K562 (cell line): ENCODE measurements around the gene SMU1. TPM values are rescaled to one million over a fixed set of nuclear protein-coding genes. Genes with fewer than 3 reads are reported as not detected.

Experiments
- ARID3A ChIP-seq: IDR thresholded peaks from 2 replicates; pipeline ENCODE4 v1.6.1; 2012; ENCODE audit warnings: low read depth, low read length, improper control_type of control experiment, borderline replicate concordance
- CBX1 ChIP-seq: sonication (generic); IDR thresholded peaks from 2 replicates; pipeline ENCODE4 v1.6.1; 2016; ENCODE audit warnings: antibody characterized with exemption, low read depth, mild to moderate bottlenecking
- CC2D1A ChIP-seq: fragments of 450-650 bp; IDR thresholded peaks from 2 replicates; pipeline ENCODE4 v1.6.1; 2017; ENCODE audit warnings: mild to moderate bottlenecking
- CREB3L1 ChIP-seq: fragments of 450-650 bp; IDR thresholded peaks from 2 replicates; pipeline ENCODE4 v1.6.1; 2014; ENCODE audit warnings: low read depth, mild to moderate bottlenecking, moderate library complexity, borderline replicate concordance
- ERF ChIP-seq: fragments of 450-650 bp; formaldehyde crosslinking; IDR thresholded peaks from 2 replicates; pipeline ENCODE4 v1.4.0; 2020; ENCODE audit warnings: mild to moderate bottlenecking, mixed read lengths
- GABPB2 ChIP-seq: fragments of 250-450 bp; sonication (Bioruptor Pico); conservative IDR thresholded peaks from 2 replicates; pipeline ENCODE4 v1.5.1; 2021; ENCODE audit warnings: mild to moderate bottlenecking
- HNRNPK ChIP-seq: fragments of 200-400 bp; formaldehyde crosslinking; IDR thresholded peaks from one replicate; pipeline ENCODE4 v1.6.1; 2018; ENCODE audit warnings: mild to moderate bottlenecking, low read depth, low read length; ENCODE audit not compliant: poor library complexity, severe bottlenecking
- KAT8 ChIP-seq: fragments of 450-650 bp; IDR thresholded peaks from 2 replicates; pipeline ENCODE4 v1.6.1; 2016; ENCODE audit warnings: low read depth, mild to moderate bottlenecking
- KDM2B ChIP-seq: fragments of 250-450 bp; sonication (Bioruptor Pico); IDR thresholded peaks from 2 replicates; pipeline ENCODE4 v1.8.0; 2021; ENCODE audit warnings: mild to moderate bottlenecking, moderate library complexity
- NEUROD1 ChIP-seq: fragments of 150-350 bp; IDR thresholded peaks from 2 replicates; pipeline ENCODE4 v1.6.1; 2014; ENCODE audit warnings: borderline replicate concordance, low read length, low read depth; ENCODE audit not compliant: partially characterized antibody
- PURB ChIP-seq: sonication (generic); formaldehyde crosslinking; IDR thresholded peaks from 2 replicates; pipeline ENCODE4 v1.9.0; 2021; ENCODE audit warnings: low read depth, mild to moderate bottlenecking, missing genetic modification reagents
- SMARCC2 ChIP-seq: fragments of 450-650 bp; IDR thresholded peaks from 2 replicates; pipeline ENCODE4 v1.6.1; 2017; ENCODE audit warnings: antibody characterized with exemption, moderate library complexity, mild to moderate bottlenecking, low read depth
- SPI1 ChIP-seq: IDR thresholded peaks from 2 replicates; pipeline ENCODE4 v1.6.1; 2011; ENCODE audit warnings: low read depth, low read length, control low read depth, borderline replicate concordance
- STAT5B ChIP-seq: fragments of 250-450 bp; sonication (Bioruptor Pico); IDR thresholded peaks from 2 replicates; pipeline ENCODE4 v1.8.0; 2021; ENCODE audit warnings: mild to moderate bottlenecking, inconsistent platforms
- TEAD2 ChIP-seq: fragments of 450-650 bp; IDR thresholded peaks from 2 replicates; pipeline ENCODE4 v1.6.1; 2016; ENCODE audit warnings: missing genetic modification characterization, control low read depth, missing compliant biosample characterization
- ZNF512 ChIP-seq: IDR thresholded peaks from 2 replicates; pipeline ENCODE4 v1.6.1; 2016; ENCODE audit warnings: missing genetic modification characterization, missing compliant biosample characterization
- ZNF583 ChIP-seq: fragments of 250-450 bp; sonication (Bioruptor Pico); IDR thresholded peaks from 2 replicates; pipeline ENCODE4 v1.4.0; 2020
- polyA plus RNA-seq, 8 experiments: library from polyadenylated mRNA; depleted of rRNA in 4 of 8; stranded (reverse) in 5 of 8; unstranded in 3 of 8; fragments of >200 nt; fragmentation: Nextera tagmentation in 2 of 8; fragmentation: Illumina TruSeq in 1 of 8; extraction: Ambion mirVana in 2 of 8; extraction: Trizol in 1 of 8; gene quantifications; 2 replicates each; pipeline versions ENCODE4 v1.2.1 to v1.2.3, GENCODE V29; 2011 to 2014; ENCODE audit warnings: inconsistent platforms in 1 of 8, missing spikeins in 1 of 8
- total RNA-seq, 7 experiments: library from RNA; depleted of rRNA in 6 of 7; stranded (reverse); fragments of >200 nt in 6 of 7; fragmentation: Illumina TruSeq in 2 of 7; extraction: Trizol in 2 of 7; gene quantifications; 2 replicates each; pipeline versions ENCODE4 v1.2.1 to v1.2.3, GENCODE V29; 2011 to 2021; ENCODE audit warnings: low replicate concordance in 1 of 7
- TF ChIP-seq, protein P1 (sequence below): sonication (generic); formaldehyde crosslinking; IDR thresholded peaks from 2 replicates; pipeline ENCODE4 v1.8.0; 2022; ENCODE audit warnings: missing genetic modification reagents, mild to moderate bottlenecking, moderate library complexity, borderline replicate concordance
- TF ChIP-seq, protein P2 (sequence below): fragments of 250-450 bp; sonication (Bioruptor Pico); IDR thresholded peaks from 2 replicates; pipeline ENCODE4 v1.4.0; 2020
- TF ChIP-seq, protein P3 (sequence below): fragments of 450-650 bp; conservative IDR thresholded peaks from 2 replicates; pipeline ENCODE4 v1.6.1; 2016; ENCODE audit warnings: missing genetic modification characterization, low read depth, mild to moderate bottlenecking, missing compliant biosample characterization, moderate library complexity

Gene SMU1
- total and polyA plus RNA-seq, 9 of the 15 experiments (the other 6 are each of a cell fraction or from before 2014, with no cell fraction given), result 13.2 to 33.4 (median 20.7) TPM

- TF ChIP-seq, protein P1, sequence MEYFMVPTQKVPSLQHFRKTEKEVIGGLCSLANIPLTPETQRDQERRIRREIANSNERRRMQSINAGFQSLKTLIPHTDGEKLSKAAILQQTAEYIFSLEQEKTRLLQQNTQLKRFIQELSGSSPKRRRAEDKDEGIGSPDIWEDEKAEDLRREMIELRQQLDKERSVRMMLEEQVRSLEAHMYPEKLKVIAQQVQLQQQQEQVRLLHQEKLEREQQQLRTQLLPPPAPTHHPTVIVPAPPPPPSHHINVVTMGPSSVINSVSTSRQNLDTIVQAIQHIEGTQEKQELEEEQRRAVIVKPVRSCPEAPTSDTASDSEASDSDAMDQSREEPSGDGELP (CRISPR knock-in tag), result no peak
- no peak for TF ChIP-seq HNRNPK
- no peak for TF ChIP-seq CREB3L1
- no peak for TF ChIP-seq KAT8
- no peak for TF ChIP-seq GABPB2 (CRISPR knock-in tag)
- no peak for TF ChIP-seq SPI1
- TF ChIP-seq ZNF583 (CRISPR knock-in tag), result no peak
- no peak for TF ChIP-seq PURB
- TF ChIP-seq, protein P2, sequence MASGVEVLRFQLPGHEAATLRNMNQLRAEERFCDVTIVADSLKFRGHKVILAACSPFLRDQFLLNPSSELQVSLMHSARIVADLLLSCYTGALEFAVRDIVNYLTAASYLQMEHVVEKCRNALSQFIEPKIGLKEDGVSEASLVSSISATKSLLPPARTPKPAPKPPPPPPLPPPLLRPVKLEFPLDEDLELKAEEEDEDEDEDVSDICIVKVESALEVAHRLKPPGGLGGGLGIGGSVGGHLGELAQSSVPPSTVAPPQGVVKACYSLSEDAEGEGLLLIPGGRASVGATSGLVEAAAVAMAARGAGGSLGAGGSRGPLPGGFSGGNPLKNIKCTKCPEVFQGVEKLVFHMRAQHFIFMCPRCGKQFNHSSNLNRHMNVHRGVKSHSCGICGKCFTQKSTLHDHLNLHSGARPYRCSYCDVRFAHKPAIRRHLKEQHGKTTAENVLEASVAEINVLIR, result 0 out of 2 replicates have a peak, but pooled peaks have one; percentile 18
- no peak for TF ChIP-seq ZNF512 (tag)
- TF ChIP-seq SMARCC2, result no peak
- no peak for TF ChIP-seq STAT5B (CRISPR knock-in tag)
- no peak for TF ChIP-seq CBX1
- TF ChIP-seq CC2D1A, result no peak
- no peak for TF ChIP-seq ERF (CRISPR knock-in tag)
- TF ChIP-seq ARID3A, result no peak
- TF ChIP-seq TEAD2 (tag), result no peak
- no peak for TF ChIP-seq KDM2B (CRISPR knock-in tag)
- TF ChIP-seq NEUROD1, result no peak
- TF ChIP-seq, protein P3, sequence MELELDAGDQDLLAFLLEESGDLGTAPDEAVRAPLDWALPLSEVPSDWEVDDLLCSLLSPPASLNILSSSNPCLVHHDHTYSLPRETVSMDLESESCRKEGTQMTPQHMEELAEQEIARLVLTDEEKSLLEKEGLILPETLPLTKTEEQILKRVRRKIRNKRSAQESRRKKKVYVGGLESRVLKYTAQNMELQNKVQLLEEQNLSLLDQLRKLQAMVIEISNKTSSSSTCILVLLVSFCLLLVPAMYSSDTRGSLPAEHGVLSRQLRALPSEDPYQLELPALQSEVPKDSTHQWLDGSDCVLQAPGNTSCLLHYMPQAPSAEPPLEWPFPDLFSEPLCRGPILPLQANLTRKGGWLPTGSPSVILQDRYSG (tag), result 0 out of 2 replicates have a peak, but pooled peaks have one; percentile 39
Measured at GRCh38 chr9:33024126-33024965, 52.1 kb downstream of the SMU1 start (continued).
